DND-41 (cell line): ENCODE results near the gene NEUROD4.

Experiments
- ATAC-seq: fragments of 200-7000 bp; cut with Tn5 transposase; 3 replicates; pipeline ENCODE4 v1.9.1; 2021; ENCODE audit warnings: low read depth; ENCODE audit not compliant: insufficient read depth
- DNase-seq: peaks from one replicate; pipeline ENCODE4 v3.0.0-alpha.2; 2020
- H2AFZ ChIP-seq: 2 replicates; pipeline ENCODE4 v1.6.0; 2012; ENCODE audit warnings: low read depth, low read length
- H3K27ac ChIP-seq: 2 replicates; pipeline ENCODE4 v1.5.1; 2012; ENCODE audit warnings: low read length, inconsistent platforms
- H3K27me3 ChIP-seq: fragments of 200-600 bp; sonication (generic); 2 replicates; pipeline ENCODE4 v1.6.0; 2012; ENCODE audit warnings: low read length, mild to moderate bottlenecking, inconsistent platforms; ENCODE audit not compliant: insufficient read depth, poor library complexity
- H3K36me3 ChIP-seq: 2 replicates; pipeline ENCODE4 v1.5.1; 2012; ENCODE audit warnings: low read length, inconsistent platforms; ENCODE audit not compliant: insufficient read depth
- H3K4me1 ChIP-seq: 2 replicates; pipeline ENCODE4 v1.5.1; 2012; ENCODE audit warnings: mild to moderate bottlenecking, low read length; ENCODE audit not compliant: insufficient read depth
- H3K4me2 ChIP-seq: 2 replicates; pipeline ENCODE4 v1.6.0; 2012; ENCODE audit warnings: mild to moderate bottlenecking, moderate library complexity, low read length, inconsistent platforms; ENCODE audit not compliant: insufficient read depth
- H3K4me3 ChIP-seq, 2 experiments: fragments of 200-600 bp in 1 of 2; shearing (Covaris generic) in 1 of 2; 2 replicates each; pipeline ENCODE4 v1.5.1; 2012 to 2016; ENCODE audit warnings: inconsistent platforms in 2 of 2, low read length in 2 of 2, mild to moderate bottlenecking in 2 of 2, low read depth in 1 of 2, moderate library complexity in 1 of 2
- H3K79me2 ChIP-seq: 2 replicates; pipeline ENCODE4 v1.6.0; 2012; ENCODE audit warnings: low read length, inconsistent platforms; ENCODE audit not compliant: insufficient read depth
- H3K9ac ChIP-seq: 2 replicates; pipeline ENCODE4 v1.6.0; 2012; ENCODE audit warnings: low read depth, mild to moderate bottlenecking, inconsistent platforms, low read length, moderate library complexity
- H3K9me3 ChIP-seq: 2 replicates; pipeline ENCODE4 v1.5.1; 2012; ENCODE audit warnings: low read length, moderate library complexity, mild to moderate bottlenecking, inconsistent platforms; ENCODE audit not compliant: insufficient read depth, severe bottlenecking
- H4K20me1 ChIP-seq: 2 replicates; pipeline ENCODE4 v1.6.0; 2012; ENCODE audit warnings: low read length; ENCODE audit not compliant: insufficient read depth
- EZH2 ChIP-seq: IDR thresholded peaks from 3 replicates; pipeline ENCODE4 v1.6.1; 2012; ENCODE audit warnings: borderline replicate concordance, low read depth, mild to moderate bottlenecking, moderate library complexity, low read length, inconsistent platforms; ENCODE audit not compliant: severe bottlenecking
- TF ChIP-seq, protein P1 (sequence below): IDR thresholded peaks from 2 replicates; pipeline ENCODE4 v1.5.1; 2012; ENCODE audit warnings: borderline replicate concordance, low read length, moderate library complexity, mild to moderate bottlenecking; ENCODE audit not compliant: poor library complexity, severe bottlenecking; ENCODE audit errors: extremely low read depth

The NEUROD4 gene

GRCh38 chr12:54977857-54978256 lies 41.9 kb upstream of the NEUROD4 start:
- Histone ChIP-seq H2AFZ (peak overlapping the region; percentile 46; the same call in 1 of the 2 replicates), H3K79me2 (peaks cover 92% of the 10 kb centered on the region), H4K20me1 (no peaks in the 10 kb centered on the region), H3K9me3 (no peaks in the 10 kb centered on the region), H3K27me3 (no peaks in the 10 kb centered on the region), H3K4me1 (peaks cover 76% of the 10 kb centered on the region), H3K4me3 (peak overlapping the region in 1 of 2 experiments; percentile 53; a peak in 2 of 4 replicates), H3K27ac (peak overlapping the region; percentile 98), H3K9ac (peak overlapping the region; percentile 48), H3K4me2 (peak overlapping the region; percentile 88), H3K36me3 (peaks cover 63% of the 10 kb centered on the region)
- ATAC-seq: peak; percentile 89
- TF ChIP-seq EZH2: no peak
- TF ChIP-seq, protein P1, sequence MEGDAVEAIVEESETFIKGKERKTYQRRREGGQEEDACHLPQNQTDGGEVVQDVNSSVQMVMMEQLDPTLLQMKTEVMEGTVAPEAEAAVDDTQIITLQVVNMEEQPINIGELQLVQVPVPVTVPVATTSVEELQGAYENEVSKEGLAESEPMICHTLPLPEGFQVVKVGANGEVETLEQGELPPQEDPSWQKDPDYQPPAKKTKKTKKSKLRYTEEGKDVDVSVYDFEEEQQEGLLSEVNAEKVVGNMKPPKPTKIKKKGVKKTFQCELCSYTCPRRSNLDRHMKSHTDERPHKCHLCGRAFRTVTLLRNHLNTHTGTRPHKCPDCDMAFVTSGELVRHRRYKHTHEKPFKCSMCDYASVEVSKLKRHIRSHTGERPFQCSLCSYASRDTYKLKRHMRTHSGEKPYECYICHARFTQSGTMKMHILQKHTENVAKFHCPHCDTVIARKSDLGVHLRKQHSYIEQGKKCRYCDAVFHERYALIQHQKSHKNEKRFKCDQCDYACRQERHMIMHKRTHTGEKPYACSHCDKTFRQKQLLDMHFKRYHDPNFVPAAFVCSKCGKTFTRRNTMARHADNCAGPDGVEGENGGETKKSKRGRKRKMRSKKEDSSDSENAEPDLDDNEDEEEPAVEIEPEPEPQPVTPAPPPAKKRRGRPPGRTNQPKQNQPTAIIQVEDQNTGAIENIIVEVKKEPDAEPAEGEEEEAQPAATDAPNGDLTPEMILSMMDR: no peak
- peak; percentile 66 for DNase-seq

DNA sequence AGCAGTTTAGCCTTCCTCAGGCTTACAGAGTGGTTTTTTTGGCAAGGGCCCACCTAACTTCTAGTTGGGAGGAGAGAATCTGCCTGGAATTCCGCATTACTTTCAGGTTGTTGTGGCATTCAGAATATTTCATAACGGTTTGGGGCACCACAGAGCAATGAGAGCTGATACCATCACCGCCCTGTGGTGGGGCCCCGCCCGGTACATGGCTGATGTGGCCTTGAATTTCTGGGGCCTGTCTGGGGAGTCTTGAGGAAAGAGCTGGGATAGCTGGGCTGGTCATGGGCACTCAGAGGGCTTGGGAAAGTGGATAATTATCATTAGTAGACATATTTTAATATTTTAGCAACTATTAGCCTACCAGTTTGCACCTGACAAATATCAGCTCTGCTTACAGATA lies 39.4 kb upstream of the NEUROD4 start:
- ATAC-seq (no peak), DNase-seq (peak; percentile 48)
- Histone ChIP-seq H3K4me2 (peak overlapping the region; percentile 88), H2AFZ (no peak overlapping the region), H3K9ac (0 out of 2 replicates have a peak overlapping the region, but pooled peaks have one; percentile 48), H3K4me3 (peak overlapping the region in 1 of 2 experiments; percentile 25; a peak in 1 of 4 replicates), H3K9me3 (no peaks in the 10 kb centered on the region), H3K27ac (peak overlapping the region; percentile 98), H3K36me3 (peaks cover 53% of the 10 kb centered on the region), H3K4me1 (peaks cover 96% of the 10 kb centered on the region), H3K79me2 (peaks cover 90% of the 10 kb centered on the region), H4K20me1 (no peaks in the 10 kb centered on the region), H3K27me3 (no peaks in the 10 kb centered on the region)
- TF ChIP-seq, protein P1: no peak
- TF ChIP-seq EZH2: no peak

GRCh38 chr12:54981796-54982195 lies 38.0 kb upstream of the NEUROD4 start:
- TF ChIP-seq, protein P1: no peak
- no peak for TF ChIP-seq EZH2
- H3K27ac ChIP-seq: peak overlapping the region; percentile 91
- peaks cover 48% of the 10 kb centered on the region for H3K36me3 ChIP-seq
- H3K4me3 ChIP-seq: peak overlapping the region in 1 of 2 experiments; percentile 67; a peak in 3 of 4 replicates
- H3K9ac ChIP-seq: peak overlapping the region; percentile 76; the same call in 1 of the 2 replicates
- H3K4me1 ChIP-seq: peaks cover 91% of the 10 kb centered on the region
- no peak overlapping the region for H2AFZ ChIP-seq
- H4K20me1 ChIP-seq: no peaks in the 10 kb centered on the region
- H3K27me3 ChIP-seq: no peaks in the 10 kb centered on the region
- no peak for ATAC-seq
- DNase-seq: no peak
- peak overlapping the region; percentile 88 for H3K4me2 ChIP-seq
- no peaks in the 10 kb centered on the region for H3K9me3 ChIP-seq
- H3K79me2 ChIP-seq: peaks cover 77% of the 10 kb centered on the region
